BLaER1 treated with 17β-estradiol and CSF1 and Interleukin-3, amounts not matched to agents 10 nM and 100 nM (cell line): Measurements from ENCODE around the gene AP2S1.
"Not testable (repeated sequence)": the region's sequence is repeated elsewhere in the genome, so short reads cannot be mapped to it uniquely, and the experiment has no call there.

ENCODE experiments used
- H3K27ac ChIP-seq, 11 experiments: shearing (Covaris generic); formaldehyde crosslinking; 2 replicates each; pipeline ENCODE4 v1.8.1; 2022
- H3K27me3 ChIP-seq, 11 experiments: shearing (Covaris generic); formaldehyde crosslinking; 2 replicates each; pipeline ENCODE4 v1.8.1; 2022
- H3K36me3 ChIP-seq, 11 experiments: shearing (Covaris generic); formaldehyde crosslinking; 2 replicates each; pipeline ENCODE4 v1.8.1; 2022
- H3K4me1 ChIP-seq, 10 experiments: shearing (Covaris generic); formaldehyde crosslinking; 2 replicates each; pipeline ENCODE4 v1.8.1; 2022
- H3K4me2 ChIP-seq, 11 experiments: shearing (Covaris generic); formaldehyde crosslinking; 2 replicates each; pipeline ENCODE4 v1.8.1; 2022
- H3K4me3 ChIP-seq, 10 experiments: shearing (Covaris generic); formaldehyde crosslinking; 2 replicates each; pipeline ENCODE4 v1.8.1; 2022
- H3K9ac ChIP-seq, 11 experiments: shearing (Covaris generic); formaldehyde crosslinking; 2 replicates each; pipeline ENCODE4 v1.8.1; 2022
- H3K9me3 ChIP-seq, 11 experiments: shearing (Covaris generic); formaldehyde crosslinking; replicated peaks in 1 of 11; 2 replicates each; pipeline ENCODE4 v1.8.1; 2022
- H4K20me1 ChIP-seq, 11 experiments: shearing (Covaris generic); formaldehyde crosslinking; 2 replicates each; pipeline ENCODE4 v1.8.1; 2022
- Cebpa-rat ChIP-seq, 11 experiments: shearing (Covaris generic); IDR thresholded peaks; 2 replicates each; pipeline ENCODE4 v1.8.1; 2022

The AP2S1 gene

DNA sequence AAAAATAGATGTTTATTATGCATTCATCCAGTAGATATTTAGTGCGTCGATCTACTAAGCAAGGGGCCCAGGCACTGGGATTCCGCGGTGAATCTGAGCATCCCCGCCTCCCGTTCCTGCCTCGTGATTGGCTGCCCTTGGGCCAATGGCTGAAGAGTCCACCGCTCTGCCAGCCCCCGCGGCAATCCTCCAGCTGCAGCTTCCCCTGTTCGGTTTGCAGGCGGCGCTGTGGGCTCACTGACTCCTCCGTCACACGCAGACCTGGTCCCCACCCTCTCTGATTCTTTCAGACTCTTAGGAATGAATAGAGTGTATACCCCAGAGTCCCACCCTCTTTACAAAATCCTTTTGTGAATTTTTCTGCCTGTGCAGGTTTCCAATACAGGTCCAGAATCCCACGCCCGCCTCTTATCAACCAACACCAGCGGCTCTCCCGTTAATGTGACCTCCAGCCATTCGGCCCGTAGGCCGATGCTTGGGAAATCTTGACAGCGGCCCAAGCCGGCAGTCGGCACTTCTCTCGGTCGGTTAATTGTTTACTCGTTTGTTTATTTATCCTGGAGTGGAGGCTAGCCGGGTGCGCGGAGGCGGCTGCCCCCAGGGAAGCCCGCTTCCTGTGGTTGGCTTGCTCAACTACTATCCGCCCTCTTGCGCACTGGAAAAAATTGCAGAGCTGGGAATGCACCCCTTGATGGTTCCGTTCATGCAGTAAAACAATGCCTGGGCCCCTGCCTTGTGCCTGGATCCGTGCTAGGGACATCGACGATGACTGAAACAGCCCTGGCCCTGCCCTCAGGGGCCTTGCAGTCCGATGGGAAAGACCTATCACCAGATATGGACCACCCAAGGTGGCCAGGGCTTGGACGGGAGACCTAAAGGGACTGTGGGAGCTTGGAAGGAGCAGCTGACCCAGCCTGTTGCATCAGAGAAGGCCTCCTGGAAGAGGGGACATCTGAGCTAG is 5.7 kb upstream of the AP2S1 start:
- H3K9me3 ChIP-seq: no peaks in the 10 kb centered on the region
- peak overlapping the region; percentile 41 to 100 (median 98); a peak in 21 of 22 replicates for H3K27ac ChIP-seq
- H3K4me3 ChIP-seq: peak overlapping the region; percentile 41 to 69 (median 56)
- TF ChIP-seq Cebpa-rat (IDR thresholded peaks at IDR 0.05): peak in 10 of 11 experiments; percentile 9 to 98 (median 88); a peak in 16 of 22 replicates
- no peaks in the 10 kb centered on the region for H3K36me3 ChIP-seq
- H3K27me3 ChIP-seq: no peaks in the 10 kb centered on the region
- peaks cover 0 to under 1% (median 0%) of the 10 kb centered on the region in 11 experiments; a peak in 2 of 22 replicates for H4K20me1 ChIP-seq
- H3K9ac ChIP-seq: peak overlapping the region; percentile 55 to 99 (median 80); a peak in 21 of 22 replicates
- peaks cover 36 to 46% (median 44%) of the 10 kb centered on the region in 10 experiments for H3K4me1 ChIP-seq
- H3K4me2 ChIP-seq: peak overlapping the region; percentile 75 to 99 (median 88)

DNA sequence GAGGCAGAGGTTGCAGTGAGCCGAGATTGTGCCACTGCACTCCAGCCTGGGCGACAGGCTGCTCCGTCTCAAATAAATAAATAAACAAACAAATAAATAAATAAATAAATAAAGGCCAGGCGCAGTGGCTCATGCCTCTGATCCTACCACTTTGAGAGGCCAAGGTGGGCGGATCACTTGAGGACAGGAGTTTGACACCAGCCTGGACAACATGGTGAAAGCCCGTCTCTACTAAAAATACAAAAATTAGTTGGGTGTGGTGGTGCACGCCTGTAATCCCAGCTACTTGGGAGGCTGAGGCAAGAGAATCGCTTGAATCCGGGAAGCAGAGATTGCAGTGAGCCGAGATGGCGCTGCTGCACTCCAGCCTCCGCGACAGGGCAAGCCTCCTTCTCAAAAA is 4.1 kb upstream of the AP2S1 start:
- not testable (repeated sequence) for H4K20me1 ChIP-seq, H3K27ac ChIP-seq, H3K4me3 ChIP-seq, H3K36me3 ChIP-seq, H3K9ac ChIP-seq, H3K9me3 ChIP-seq, H3K27me3 ChIP-seq, H3K4me2 ChIP-seq
- H3K4me1 ChIP-seq: peaks cover 36 to 48% (median 45%) of the 10 kb centered on the region in 10 experiments

DNA sequence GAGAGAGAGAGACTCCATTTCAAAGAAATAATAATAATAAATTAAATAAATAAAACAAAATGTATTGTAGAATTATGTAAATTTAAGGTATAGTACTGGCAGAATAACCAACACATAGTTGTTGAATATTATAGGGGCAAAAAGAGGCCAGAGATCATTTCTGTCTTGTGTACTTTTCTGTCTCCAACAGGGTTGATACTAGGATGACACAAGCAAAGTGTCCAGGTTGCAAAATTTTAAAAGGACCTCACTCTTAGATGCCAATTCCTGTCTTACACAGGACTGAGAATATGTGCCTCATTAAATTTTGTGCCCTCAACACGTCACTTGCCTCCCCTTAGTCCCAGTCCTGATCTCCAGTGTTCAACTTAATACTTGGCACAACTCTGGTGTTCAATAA is 2.2 kb upstream of the AP2S1 start:
- TF ChIP-seq Cebpa-rat (IDR thresholded peaks at IDR 0.05): no peak
- Histone ChIP-seq H3K4me3 (no peak overlapping the region), H3K36me3 (peaks cover 0 to 7% (median 3%) of the 10 kb centered on the region in 11 experiments; a peak in 15 of 22 replicates), H4K20me1 (peaks cover 5 to 24% (median 21%) of the 10 kb centered on the region in 11 experiments; a peak in 16 of 22 replicates), H3K27me3 (no peaks in the 10 kb centered on the region), H3K27ac (no peak overlapping the region), H3K9me3 (no peaks in the 10 kb centered on the region), H3K9ac (no peak overlapping the region), H3K4me1 (peaks cover 34 to 45% (median 39%) of the 10 kb centered on the region in 10 experiments), H3K4me2 (no peak overlapping the region)

DNA sequence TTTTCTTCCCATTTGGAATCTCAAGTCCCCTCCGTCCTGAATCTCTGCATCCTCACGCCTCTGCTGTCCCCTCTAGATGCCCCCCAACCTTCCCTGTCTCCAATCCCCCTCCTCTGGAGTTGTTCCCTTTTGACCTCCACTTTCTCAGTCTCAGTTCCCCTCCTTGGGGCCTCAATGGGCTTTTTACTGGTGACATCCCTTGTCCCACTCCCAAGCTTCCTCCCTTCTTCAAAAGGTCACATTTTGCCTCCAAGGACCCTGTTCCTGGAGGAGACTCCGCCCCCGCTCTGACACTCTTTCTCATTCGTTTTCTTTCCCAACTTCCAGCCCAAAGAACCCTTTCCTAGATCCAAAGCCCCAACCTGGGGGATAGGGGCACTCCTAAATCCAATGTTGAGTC is 1.0 kb downstream of the AP2S1 start:
- Histone ChIP-seq H3K4me2 (peak overlapping the region; percentile 84 to 99 (median 96)), H4K20me1 (peaks cover 5 to 54% (median 36%) of the 10 kb centered on the region in 11 experiments; a peak in 18 of 22 replicates), H3K36me3 (peaks cover 13 to 32% (median 25%) of the 10 kb centered on the region in 11 experiments), H3K9ac (peak overlapping the region; percentile 79 to 91 (median 88)), H3K4me1 (peaks cover 12 to 47% (median 30%) of the 10 kb centered on the region in 10 experiments), H3K27me3 (no peaks in the 10 kb centered on the region), H3K9me3 (no peaks in the 10 kb centered on the region), H3K27ac (peak overlapping the region; percentile 64 to 93 (median 81)), H3K4me3 (peak overlapping the region; percentile 70 to 95 (median 82))
- TF ChIP-seq Cebpa-rat (IDR thresholded peaks at IDR 0.05): no peak

DNA sequence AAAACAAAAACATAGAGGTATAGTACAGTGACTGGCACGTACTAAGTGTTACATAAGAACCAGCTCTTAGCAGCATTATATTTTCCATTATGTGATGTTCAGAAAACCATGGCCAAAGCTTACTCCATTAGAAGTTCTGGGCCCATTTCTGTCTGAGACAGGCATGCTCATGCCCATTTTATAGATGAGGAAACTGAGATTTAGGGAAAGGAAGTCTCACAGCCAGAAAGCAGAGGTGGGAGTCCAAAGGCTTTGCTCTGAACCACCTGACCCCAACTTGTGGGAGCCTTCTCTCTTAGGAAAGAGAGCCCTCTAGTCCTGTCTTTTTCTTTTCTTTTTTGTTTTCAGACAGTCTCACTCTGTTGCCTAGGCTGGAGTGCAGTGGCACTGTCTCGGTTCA is 2.3 kb downstream of the AP2S1 start:
- H3K9me3 ChIP-seq: no peaks in the 10 kb centered on the region
- no peak for TF ChIP-seq Cebpa-rat (IDR thresholded peaks at IDR 0.05)
- H4K20me1 ChIP-seq: peaks cover 5 to 66% (median 39%) of the 10 kb centered on the region in 11 experiments; a peak in 18 of 22 replicates
- H3K27me3 ChIP-seq: no peaks in the 10 kb centered on the region
- H3K4me1 ChIP-seq: peaks cover 12 to 47% (median 30%) of the 10 kb centered on the region in 10 experiments
- H3K4me3 ChIP-seq: peak overlapping the region in 2 of 10 experiments; percentile 83 to 95; a peak in 4 of 20 replicates
- H3K36me3 ChIP-seq: peaks cover 25 to 44% (median 37%) of the 10 kb centered on the region in 11 experiments
- H3K4me2 ChIP-seq: peak overlapping the region in 7 of 11 experiments; percentile 84 to 99 (median 95); a peak in 10 of 22 replicates
- H3K27ac ChIP-seq: peak overlapping the region in 4 of 11 experiments; percentile 23 to 93 (median 73); a peak in 6 of 22 replicates
- peak overlapping the region in 4 of 11 experiments; percentile 9 to 91 (median 86); a peak in 7 of 22 replicates for H3K9ac ChIP-seq

DNA sequence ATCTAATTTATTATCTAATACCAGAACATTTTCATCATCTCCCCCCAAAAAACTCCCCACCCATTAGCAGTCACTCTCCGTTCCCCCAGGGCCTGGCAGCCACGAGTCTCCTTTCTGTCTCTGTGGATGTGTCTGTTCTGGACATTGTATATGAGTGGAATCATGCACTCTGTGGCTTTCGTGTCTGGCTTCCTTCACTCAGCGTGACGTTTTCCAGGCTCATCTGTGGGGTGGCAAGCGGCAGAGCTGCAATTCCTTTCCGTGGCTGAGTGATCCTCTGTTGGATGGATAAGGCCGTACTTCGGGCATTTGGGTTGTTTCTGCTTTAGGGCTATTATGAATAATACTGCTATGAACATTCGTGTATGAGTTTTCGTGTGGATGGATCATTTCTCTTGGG is 3.1 kb downstream of the AP2S1 start:
- Histone ChIP-seq H3K4me3 (no peak overlapping the region), H4K20me1 (peaks cover 5 to 74% (median 45%) of the 10 kb centered on the region in 11 experiments; a peak in 18 of 22 replicates), H3K4me1 (peaks cover 12 to 47% (median 30%) of the 10 kb centered on the region in 10 experiments), H3K36me3 (peaks cover 34 to 53% (median 46%) of the 10 kb centered on the region in 11 experiments), H3K27ac (no peak overlapping the region), H3K27me3 (no peaks in the 10 kb centered on the region), H3K9me3 (no peaks in the 10 kb centered on the region), H3K9ac (peak overlapping the region in 4 of 11 experiments; percentile 18 to 85 (median 32); a peak in 2 of 22 replicates), H3K4me2 (peak overlapping the region in 3 of 11 experiments; percentile 60 to 96 (median 89); a peak in 6 of 22 replicates)
- no peak for TF ChIP-seq Cebpa-rat (IDR thresholded peaks at IDR 0.05)

DNA sequence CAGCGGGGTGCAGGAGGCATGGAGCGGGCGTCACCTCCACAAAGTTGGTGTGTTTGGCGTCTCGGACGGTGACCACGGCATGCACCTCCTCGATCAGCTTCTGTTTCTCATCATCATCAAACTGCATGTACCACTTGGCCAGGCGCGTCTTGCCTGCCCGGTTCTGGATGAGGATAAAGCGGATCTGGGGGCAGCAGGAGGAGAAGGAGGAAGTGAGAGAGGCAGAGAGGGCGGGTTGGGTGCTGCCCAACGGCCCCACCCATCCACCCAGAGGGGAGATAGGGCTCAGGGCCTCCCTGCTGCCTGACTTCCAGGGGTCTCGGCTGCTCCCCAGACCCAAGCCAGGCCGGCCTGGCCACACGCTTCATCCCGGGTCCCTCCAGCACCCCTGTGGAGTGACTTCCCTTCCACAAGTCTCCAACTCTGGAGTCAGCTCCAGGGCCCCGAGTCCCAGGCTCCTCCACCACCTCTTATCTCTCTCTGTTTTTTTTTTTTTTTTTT is 4.6 kb downstream of the AP2S1 start:
- H3K4me3 ChIP-seq: no peak overlapping the region
- TF ChIP-seq Cebpa-rat (IDR thresholded peaks at IDR 0.05): no peak
- H3K4me2 ChIP-seq: peak overlapping the region in 7 of 11 experiments; percentile 20 to 96 (median 60); a peak in 14 of 22 replicates
- H3K27me3 ChIP-seq: no peaks in the 10 kb centered on the region
- peak overlapping the region in 10 of 11 experiments; percentile 4 to 48 (median 41); a peak in 11 of 22 replicates for H3K9ac ChIP-seq
- H3K9me3 ChIP-seq: no peaks in the 10 kb centered on the region
- peak overlapping the region in 9 of 11 experiments; percentile 16 to 61 (median 37); a peak in 12 of 22 replicates for H3K27ac ChIP-seq
- H4K20me1 ChIP-seq: peaks cover 5 to 90% (median 57%) of the 10 kb centered on the region in 11 experiments; a peak in 18 of 22 replicates
- H3K4me1 ChIP-seq: peaks cover 12 to 47% (median 30%) of the 10 kb centered on the region in 10 experiments
- H3K36me3 ChIP-seq: peaks cover 46 to 68% (median 61%) of the 10 kb centered on the region in 11 experiments

DNA sequence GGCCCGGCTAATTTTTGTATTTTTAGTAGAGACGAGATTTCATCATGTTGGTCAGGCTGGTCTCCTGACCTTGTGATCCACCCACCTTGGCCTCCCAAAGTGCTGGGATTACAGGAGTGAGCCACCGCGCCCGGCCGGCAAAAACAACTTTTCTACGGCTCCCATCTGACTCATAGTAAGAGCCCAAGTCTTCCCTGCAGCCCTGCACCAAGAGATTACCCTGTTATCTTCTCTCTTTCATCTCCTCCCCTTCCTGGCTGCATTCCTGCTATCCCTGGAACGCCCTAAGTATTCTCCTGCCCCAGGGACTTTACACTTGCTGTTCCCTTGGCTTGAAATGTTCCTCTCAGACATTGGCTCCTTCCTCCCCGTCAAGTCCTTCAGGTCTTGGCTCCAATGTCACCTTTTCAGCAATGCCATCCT is 6.6 kb downstream of the AP2S1 start:
- H3K4me3 ChIP-seq: no peak overlapping the region
- no peaks in the 10 kb centered on the region for H3K27me3 ChIP-seq
- H3K27ac ChIP-seq: no peak overlapping the region
- no peak for TF ChIP-seq Cebpa-rat (IDR thresholded peaks at IDR 0.05)
- H3K9ac ChIP-seq: no peak overlapping the region; a peak in 1 of 22 replicates
- H3K36me3 ChIP-seq: peaks cover 58 to 83% (median 74%) of the 10 kb centered on the region in 11 experiments
- H4K20me1 ChIP-seq: peaks cover 0 to 98% (median 57%) of the 10 kb centered on the region in 11 experiments; a peak in 17 of 22 replicates
- H3K4me1 ChIP-seq: peaks cover under 1 to 39% (median 20%) of the 10 kb centered on the region in 10 experiments
- no peak overlapping the region for H3K4me2 ChIP-seq
- no peaks in the 10 kb centered on the region for H3K9me3 ChIP-seq
